Stimulated activated naive CD8-positive, alpha-beta T cell treated with anti-CD3 and anti-CD28 coated beads, Interleukin-15, amount 100 ng/mL, for 72 hours (primary cell): Measurements from ENCODE around the gene SLC46A1.
A peak's percentile ranks its signal among the peaks of the same experiment; 100 is the strongest.

ENCODE experiments used
- ATAC-seq: fragments of 150-1000 bp; cut with Tn5 transposase; 2 replicates; pipeline ENCODE4 v1.10.0; 2021; ENCODE audit warnings: mild to moderate bottlenecking, moderate library complexity
- DNase-seq, 2 donors: peaks; one replicate each; pipeline ENCODE4 v3.0.0; 2021 to 2022
- H3K27ac Mint-ChIP-seq, 2 donors: one replicate each; pipeline ENCODE4 v1.8.0; 2022; ENCODE audit warnings: mild to moderate bottlenecking in 2 of 2, mixed read lengths in 2 of 2, moderate library complexity in 2 of 2
- H3K27me3 Mint-ChIP-seq: one replicate; pipeline ENCODE4 v1.8.0; 2022; ENCODE audit warnings: mixed read lengths
- H3K4me1 Mint-ChIP-seq: one replicate; pipeline ENCODE4 v1.8.0; 2022; ENCODE audit warnings: mild to moderate bottlenecking, mixed read lengths
- H3K4me3 Mint-ChIP-seq, 2 donors: one replicate each; pipeline ENCODE4 v1.8.0; 2022; ENCODE audit warnings: mild to moderate bottlenecking in 2 of 2, mixed read lengths in 2 of 2, moderate library complexity in 1 of 2
- H3K9me3 Mint-ChIP-seq, 2 donors: one replicate each; pipeline ENCODE4 v1.8.0; 2022; ENCODE audit warnings: mixed read lengths in 2 of 2

Gene SLC46A1

DNA sequence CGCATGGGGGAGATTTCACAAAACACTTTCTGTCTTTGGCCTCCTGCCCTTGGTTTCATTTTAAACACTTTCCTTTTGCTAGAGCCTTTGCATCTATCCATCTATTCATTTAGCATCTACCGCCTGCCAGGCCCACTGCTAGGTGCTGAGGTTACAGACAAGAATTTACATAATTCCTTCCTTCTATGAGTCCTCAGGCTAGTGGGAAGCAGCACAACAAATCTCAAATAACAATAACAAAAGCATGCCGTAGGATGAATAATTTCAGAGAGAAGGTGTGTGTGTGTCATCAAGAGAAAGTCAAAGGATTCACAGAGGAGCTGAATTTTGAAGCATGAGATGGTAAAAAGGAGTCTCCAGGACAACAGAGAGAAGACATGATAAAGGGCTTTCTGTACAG is 6.1 kb upstream of the SLC46A1 start:
- DNase-seq (no peak), ATAC-seq (no peak)
- Mint-ChIP-seq H3K9me3 (no peaks in the 10 kb centered on the region), H3K27ac (no peak overlapping the region), H3K4me3 (no peak overlapping the region), H3K4me1 (peaks cover 6% of the 10 kb centered on the region), H3K27me3 (peaks cover 6% of the 10 kb centered on the region)

DNA sequence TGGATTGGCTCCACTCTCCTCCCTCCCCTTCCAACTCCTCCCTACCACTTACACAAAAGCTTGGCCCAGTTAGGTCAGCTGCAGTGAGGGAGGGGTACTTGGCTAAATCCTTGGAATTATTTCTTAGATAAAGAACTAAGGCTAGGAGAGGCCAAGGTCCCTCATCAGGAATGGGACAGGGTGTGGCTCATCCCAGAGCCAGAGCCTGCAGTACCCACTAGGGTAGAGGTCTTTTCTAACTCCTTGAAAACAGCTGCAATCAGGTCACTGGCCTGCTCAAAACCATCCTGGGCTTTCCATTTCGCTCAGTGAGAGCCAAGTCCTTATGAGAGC is 1.9 kb upstream of the SLC46A1 start:
- peaks cover 6% of the 10 kb centered on the region for H3K27me3 Mint-ChIP-seq
- ATAC-seq: no peak
- H3K4me3 Mint-ChIP-seq: no peak overlapping the region
- no peak for DNase-seq
- H3K9me3 Mint-ChIP-seq: no peaks in the 10 kb centered on the region
- H3K4me1 Mint-ChIP-seq: peaks cover 14% of the 10 kb centered on the region
- H3K27ac Mint-ChIP-seq: no peak overlapping the region

DNA sequence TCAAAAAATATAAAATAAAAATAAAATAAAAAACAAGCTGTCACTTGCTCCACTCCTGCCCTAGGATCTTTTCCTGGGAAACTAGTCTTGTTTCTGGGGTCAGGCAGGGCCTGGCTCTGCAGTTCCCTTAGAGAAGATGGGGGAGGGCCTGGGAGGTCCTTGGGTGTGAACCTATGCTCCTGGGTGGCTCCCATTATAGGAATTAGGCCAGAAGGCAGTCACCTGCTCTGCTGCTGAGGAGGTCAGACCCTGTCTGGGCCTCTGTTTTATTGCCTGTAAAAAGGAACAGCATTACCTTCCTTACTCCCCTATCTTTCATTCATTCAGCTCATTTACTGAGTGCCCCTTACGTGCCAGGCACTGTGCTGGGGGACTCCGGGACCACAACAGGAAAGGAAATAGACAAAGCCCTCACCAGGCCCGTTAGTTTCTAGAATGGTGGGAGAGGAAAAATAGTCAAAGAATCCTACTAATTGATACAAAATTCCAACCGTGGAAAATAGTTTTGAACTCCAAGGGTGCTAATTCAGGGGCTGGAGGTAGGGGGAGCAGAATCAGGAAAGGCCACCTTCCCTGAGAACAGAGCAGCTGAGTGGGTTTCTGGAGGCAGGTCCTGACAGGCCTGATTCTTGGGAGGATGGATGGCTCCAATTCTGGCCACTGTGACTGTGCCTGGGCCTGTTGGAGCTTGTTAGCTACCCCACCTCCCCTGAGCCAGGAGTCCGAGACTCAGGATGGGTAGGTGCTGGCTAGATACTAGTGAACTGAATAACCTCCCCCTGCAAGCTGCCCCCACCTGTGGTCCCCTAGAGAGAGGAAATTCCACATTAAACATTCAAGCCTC is 1.3 kb upstream of the SLC46A1 start:
- no peak overlapping the region for H3K4me3 Mint-ChIP-seq
- H3K9me3 Mint-ChIP-seq: no peaks in the 10 kb centered on the region
- ATAC-seq: no peak
- DNase-seq: no peak
- H3K27ac Mint-ChIP-seq: peak overlapping the region in 1 of 2 donors; percentile 5
- peaks cover 6% of the 10 kb centered on the region for H3K27me3 Mint-ChIP-seq
- H3K4me1 Mint-ChIP-seq: peaks cover 14% of the 10 kb centered on the region

DNA sequence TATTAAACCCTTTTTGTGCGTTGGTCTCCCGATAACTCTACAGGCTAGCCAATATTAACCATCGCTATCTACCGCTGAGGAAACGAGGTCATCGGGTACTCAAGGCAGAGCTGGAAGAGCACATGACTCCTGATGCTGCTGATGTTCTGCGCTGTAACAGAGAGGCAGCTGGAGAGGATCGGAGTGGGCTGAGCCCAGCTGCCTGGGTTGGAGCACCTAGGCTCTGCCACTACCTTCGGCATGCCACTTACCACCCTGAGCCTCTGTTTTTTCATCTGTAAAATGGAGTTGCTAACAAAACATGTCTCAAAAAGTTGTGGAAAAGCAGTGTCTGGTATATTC is 432 bp upstream of the SLC46A1 start:
- DNase-seq: peak in 1 of 2 donors; percentile 5
- peak overlapping the region; percentile 37 to 81 for H3K27ac Mint-ChIP-seq
- H3K9me3 Mint-ChIP-seq: no peaks in the 10 kb centered on the region
- no peaks in the 10 kb centered on the region for H3K27me3 Mint-ChIP-seq
- peak; percentile 53 for ATAC-seq
- H3K4me1 Mint-ChIP-seq: peaks cover 19% of the 10 kb centered on the region
- H3K4me3 Mint-ChIP-seq: peak overlapping the region; percentile 71 to 78

DNA sequence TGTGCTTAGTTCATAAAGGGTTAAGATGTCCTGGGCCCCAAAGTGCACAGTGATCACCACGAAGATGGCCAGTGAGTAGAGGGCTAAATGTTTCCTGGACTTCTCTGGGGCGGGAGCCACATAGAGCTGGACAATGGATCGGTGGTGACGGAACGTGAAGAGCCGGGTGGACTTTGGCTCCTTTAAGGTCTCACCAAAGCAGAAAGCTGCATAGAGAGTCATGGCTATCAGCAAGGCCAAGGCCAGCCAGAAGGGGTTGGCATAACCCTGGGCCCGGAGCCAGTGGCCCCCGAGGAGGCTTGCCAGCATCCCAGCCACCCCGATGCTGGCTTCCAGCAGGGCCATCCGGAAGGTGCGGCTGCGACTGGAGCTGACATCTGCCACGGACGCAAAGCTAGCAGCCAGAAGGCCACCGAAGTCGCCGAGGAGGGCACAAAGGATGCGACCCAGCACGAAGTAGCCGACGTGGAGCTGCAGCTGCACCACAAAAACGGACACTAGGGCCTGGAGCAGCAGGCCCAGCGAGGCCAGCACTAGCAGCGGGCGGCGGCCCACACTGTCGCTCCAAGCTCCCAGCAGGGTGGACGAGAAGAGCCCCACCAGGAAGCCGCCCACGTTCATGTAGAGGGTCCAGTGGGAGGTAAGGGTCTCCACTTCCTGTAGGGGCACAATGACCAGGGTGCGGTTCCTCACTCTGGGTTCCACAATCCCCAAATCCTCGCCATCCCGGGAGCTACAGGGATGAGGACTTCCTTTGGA is 1.0 kb downstream of the SLC46A1 start:
- Mint-ChIP-seq H3K27me3 (no peaks in the 10 kb centered on the region), H3K27ac (peak overlapping the region in 1 of 2 donors; percentile 60), H3K4me3 (peak overlapping the region; percentile 82 to 83), H3K9me3 (no peaks in the 10 kb centered on the region), H3K4me1 (peaks cover 19% of the 10 kb centered on the region)
- ATAC-seq (no peak), DNase-seq (no peak)

DNA sequence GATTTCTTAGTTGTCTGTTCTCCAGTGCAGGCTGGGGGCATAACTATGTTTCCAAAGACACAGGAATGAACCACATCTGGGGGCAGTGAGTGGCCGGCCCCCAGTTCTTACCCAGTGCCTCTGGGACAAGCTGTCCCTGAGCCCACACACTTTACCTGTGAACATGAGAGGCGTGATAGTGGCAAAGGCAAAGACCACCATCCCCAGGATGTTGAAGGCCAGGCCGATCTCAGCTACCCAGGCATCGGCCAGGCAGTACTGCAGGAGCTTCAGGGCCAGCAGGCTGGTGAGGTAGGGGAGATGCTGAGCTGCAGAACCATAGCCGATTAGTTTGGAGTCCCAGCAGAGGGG is 1.6 kb downstream of the SLC46A1 start:
- peaks cover 19% of the 10 kb centered on the region for H3K4me1 Mint-ChIP-seq

DNA sequence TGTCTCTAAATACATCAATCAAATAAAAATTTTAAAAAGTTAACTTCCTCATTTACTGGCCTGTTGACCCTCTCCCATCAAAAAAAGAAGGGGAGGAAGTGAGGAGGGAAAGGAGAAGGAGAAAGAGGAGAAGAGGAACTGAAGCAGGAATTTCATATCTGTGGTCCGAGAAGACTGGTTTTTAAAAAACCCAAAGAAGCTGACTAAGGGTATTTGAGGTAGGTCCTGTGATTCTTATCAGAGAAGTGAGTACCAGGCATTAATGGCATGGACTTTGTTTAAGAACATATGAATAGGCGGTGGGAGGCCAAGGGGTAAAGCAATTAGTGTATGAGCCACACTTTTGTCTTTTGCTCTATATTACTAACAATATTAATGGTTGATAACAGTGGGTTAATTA is 2.0 kb downstream of the SLC46A1 start:
- Mint-ChIP-seq H3K4me3 (no peak overlapping the region), H3K27ac (no peak overlapping the region), H3K9me3 (no peaks in the 10 kb centered on the region), H3K4me1 (peaks cover 19% of the 10 kb centered on the region), H3K27me3 (no peaks in the 10 kb centered on the region)
- DNase-seq (no peak), ATAC-seq (no peak)

More for the DNA sequence above, 1.6 kb downstream of the SLC46A1 start:
- Mint-ChIP-seq H3K27ac (no peak overlapping the region), H3K27me3 (no peaks in the 10 kb centered on the region), H3K4me3 (peak overlapping the region; percentile 82 to 83), H3K9me3 (no peaks in the 10 kb centered on the region)
- DNase-seq (no peak), ATAC-seq (no peak)

DNA sequence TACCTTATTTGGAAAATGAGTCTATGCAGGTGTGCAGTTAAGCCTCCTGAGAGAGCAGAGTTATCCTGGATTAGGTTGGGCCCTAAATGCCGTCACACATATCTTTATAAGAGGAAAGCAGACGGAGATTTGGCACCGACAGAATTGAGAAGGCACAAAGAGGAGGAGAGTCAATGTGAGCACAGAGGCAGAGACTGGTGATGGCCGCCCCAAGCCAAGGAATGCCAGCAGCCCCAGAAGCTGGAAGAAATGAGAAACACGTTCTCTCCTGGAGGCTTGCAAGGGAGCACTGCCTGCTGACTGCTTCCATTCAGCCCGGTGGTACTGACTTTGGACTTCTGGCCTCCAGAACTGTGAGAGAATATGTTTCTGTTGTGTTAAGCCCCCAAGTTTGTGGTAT is 3.2 kb downstream of the SLC46A1 start:
- H3K27ac Mint-ChIP-seq: no peak overlapping the region
- H3K27me3 Mint-ChIP-seq: no peaks in the 10 kb centered on the region
- no peak overlapping the region for H3K4me3 Mint-ChIP-seq

DNA sequence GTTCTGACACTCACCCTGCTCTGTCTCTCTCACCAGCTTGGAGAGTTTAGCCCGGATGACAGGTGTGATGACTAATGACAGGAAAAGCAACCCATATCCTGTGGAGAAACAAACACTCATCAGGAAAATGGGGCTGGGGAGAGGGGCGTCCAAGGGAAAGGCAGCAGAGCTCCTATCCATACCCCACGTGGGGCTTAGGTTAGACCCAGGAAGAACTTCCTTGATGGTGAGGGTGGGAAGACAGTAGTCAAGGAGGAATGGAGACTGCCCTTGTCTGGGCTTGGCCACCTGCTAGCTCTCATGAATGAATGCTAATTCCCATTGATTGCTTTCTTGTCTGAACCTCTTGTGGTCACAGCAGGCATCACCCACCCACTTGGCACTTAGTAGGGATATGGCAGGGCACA is 3.8 kb downstream of the SLC46A1 start:
- H3K27ac Mint-ChIP-seq: no peak overlapping the region
- peaks cover 19% of the 10 kb centered on the region for H3K4me1 Mint-ChIP-seq
- H3K27me3 Mint-ChIP-seq: no peaks in the 10 kb centered on the region
- no peaks in the 10 kb centered on the region for H3K9me3 Mint-ChIP-seq
- no peak for ATAC-seq
- no peak overlapping the region for H3K4me3 Mint-ChIP-seq
- DNase-seq: no peak

More for the DNA sequence above, 3.2 kb downstream of the SLC46A1 start:
- ATAC-seq (no peak), DNase-seq (no peak)
- Mint-ChIP-seq H3K9me3 (no peaks in the 10 kb centered on the region), H3K4me1 (peaks cover 19% of the 10 kb centered on the region)

DNA sequence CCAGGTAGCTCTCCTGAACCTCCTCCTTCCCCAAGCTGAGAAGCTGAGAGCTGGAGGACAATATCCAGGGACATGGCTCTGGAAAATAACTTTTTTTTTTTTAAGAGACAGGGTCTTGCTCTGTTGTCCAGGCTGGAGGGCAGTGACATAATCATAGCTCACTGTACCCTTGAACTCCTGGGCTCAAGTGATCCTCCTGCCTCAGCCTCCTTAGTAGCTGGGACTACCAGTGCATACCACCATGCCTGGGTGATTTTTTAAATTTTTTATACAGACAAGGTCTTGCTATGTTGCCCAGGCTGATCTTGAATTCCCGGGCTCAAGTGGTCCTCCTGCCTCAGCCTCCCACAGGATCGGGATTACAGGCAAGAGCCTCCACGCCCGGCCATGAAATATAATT is 6.2 kb downstream of the SLC46A1 start:
- no peak for ATAC-seq
- no peaks in the 10 kb centered on the region for H3K9me3 Mint-ChIP-seq
- peak overlapping the region; percentile 19 to 80 for H3K27ac Mint-ChIP-seq

DNA sequence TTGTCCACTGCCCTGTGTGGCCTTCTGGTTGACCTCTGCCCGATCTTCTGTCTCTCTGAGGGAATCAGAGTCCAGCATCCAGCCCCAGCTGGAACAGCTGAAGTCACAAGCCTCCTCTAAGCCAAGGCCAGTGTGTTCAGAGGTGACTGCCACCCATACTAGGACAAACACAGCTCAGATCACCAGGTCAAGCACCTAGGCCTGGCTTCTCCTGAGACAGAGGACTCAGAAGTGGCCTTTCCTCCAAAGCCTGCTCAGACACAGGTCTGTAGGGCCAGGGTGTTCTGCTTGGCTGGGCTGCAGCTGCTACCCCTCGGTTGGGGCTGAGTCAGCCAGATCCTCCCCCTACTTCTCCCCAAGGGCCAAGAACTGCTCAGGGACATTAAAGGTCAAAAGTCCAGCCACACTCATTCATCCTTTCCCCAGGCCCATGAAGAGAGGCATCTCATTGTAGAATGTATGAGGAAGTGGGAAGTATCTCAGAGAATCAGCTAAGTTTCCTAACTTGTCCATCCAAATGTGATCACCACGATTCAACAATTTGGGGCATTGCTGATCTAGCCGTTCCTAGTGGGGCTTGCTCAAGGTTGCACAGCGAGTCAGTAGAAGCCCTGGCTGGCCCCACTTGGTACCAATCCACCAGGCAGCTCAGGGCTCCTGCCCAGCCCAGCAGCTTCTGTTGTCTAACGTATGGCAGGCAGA is 7.6 kb downstream of the SLC46A1 start:
- DNase-seq (no peak), ATAC-seq (no peak)
- Mint-ChIP-seq H3K4me3 (no peak overlapping the region), H3K27me3 (no peaks in the 10 kb centered on the region), H3K9me3 (no peaks in the 10 kb centered on the region), H3K27ac (no peak overlapping the region), H3K4me1 (peaks cover 5% of the 10 kb centered on the region)

More for the DNA sequence above, 6.2 kb downstream of the SLC46A1 start:
- DNase-seq: no peak
- H3K4me3 Mint-ChIP-seq: no peak overlapping the region
- peaks cover 9% of the 10 kb centered on the region for H3K4me1 Mint-ChIP-seq
- H3K27me3 Mint-ChIP-seq: no peaks in the 10 kb centered on the region

DNA sequence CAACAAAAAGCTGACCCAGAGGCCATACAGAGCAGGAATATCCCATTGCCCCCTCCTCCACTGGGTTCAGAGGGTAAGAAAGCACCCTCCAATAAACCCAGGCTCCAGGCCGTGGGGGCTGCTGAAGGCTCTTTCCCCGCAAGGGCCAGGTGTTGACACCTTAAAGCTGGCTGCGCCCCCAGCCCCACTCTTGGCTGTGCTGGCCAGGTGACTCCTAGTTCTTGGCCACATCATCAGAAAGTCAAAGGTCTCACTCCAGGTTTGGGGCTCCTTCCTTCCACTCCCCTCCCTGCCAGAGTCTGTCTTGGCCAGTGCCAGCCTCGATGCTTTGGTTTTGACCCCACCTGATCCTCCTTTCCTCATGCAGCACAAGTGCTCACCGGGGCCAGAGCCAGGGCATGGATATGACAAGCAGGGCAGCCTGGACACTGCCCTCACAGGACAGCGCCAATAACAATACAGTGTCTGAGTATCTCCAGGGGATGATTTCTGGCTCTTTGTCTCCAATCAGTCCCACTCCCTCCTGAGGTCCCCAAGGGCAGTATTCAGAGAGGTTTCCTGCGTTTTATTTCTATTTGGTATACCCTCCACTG is 8.2 kb downstream of the SLC46A1 start:
- H3K27ac Mint-ChIP-seq: peak overlapping the region in 1 of 2 donors; percentile 8
- H3K4me3 Mint-ChIP-seq: no peak overlapping the region
- ATAC-seq (no peak), DNase-seq (no peak)
- no peaks in the 10 kb centered on the region for H3K27me3 Mint-ChIP-seq
- no peaks in the 10 kb centered on the region for H3K9me3 Mint-ChIP-seq
- peaks cover 5% of the 10 kb centered on the region for H3K4me1 Mint-ChIP-seq

DNA sequence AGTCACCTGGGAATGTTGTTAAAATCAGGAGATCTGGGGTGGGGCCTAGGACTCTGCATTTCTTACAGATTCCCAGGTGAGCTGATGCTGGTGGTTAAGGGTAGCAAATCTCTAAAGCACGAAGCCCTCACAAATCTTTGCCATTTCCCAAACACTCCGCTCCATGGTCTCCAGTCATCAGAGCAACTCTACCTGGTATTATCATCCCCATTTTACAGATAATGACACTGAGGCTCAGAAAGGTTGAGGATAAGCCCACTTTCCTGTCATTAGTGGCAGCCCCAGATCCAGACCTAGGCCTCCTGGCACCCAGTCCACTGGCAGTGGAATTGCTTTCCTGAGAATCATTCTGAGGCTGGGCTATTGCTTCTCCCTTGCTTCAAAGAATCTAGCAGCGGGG is 8.7 kb downstream of the SLC46A1 start:
- H3K9me3 Mint-ChIP-seq: no peaks in the 10 kb centered on the region
- no peak for ATAC-seq

DNA sequence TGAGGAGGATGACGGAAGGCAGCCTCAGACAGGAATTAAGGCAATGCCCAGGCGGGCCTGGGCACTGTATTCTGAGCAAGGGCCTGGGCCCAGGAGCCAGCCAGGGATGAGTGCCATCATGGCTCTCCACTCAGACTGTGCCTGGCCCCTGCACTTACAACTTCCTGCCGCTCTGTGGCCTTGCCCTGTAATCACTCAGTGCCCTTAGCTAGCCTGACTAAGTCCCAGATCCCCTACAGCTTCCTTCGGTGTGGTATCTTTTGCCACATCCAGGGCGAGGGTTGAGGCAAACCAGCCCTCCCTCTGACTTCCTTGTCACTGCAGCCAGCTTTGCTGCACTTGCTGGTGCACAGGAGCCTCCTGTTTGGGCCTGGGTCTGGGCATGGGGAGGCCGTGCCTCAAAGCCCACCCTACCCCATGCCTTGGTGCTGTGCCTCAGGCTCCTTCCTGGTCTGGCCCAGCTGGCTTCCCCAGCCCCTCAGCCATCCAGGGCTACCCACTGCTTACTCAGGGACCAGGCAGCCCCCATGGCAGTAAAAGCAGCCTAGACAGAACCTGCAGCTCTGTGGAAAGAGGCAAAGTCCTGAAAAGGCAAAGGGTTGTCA is 9.3 kb downstream of the SLC46A1 start:
- H3K4me3 Mint-ChIP-seq: no peak overlapping the region
- DNase-seq (no peak), ATAC-seq (no peak)
- no peaks in the 10 kb centered on the region for H3K4me1 Mint-ChIP-seq
- no peaks in the 10 kb centered on the region for H3K27me3 Mint-ChIP-seq
- H3K27ac Mint-ChIP-seq: no peak overlapping the region
- no peaks in the 10 kb centered on the region for H3K9me3 Mint-ChIP-seq

More for the DNA sequence above, 8.7 kb downstream of the SLC46A1 start:
- no peak for DNase-seq
- peaks cover 5% of the 10 kb centered on the region for H3K4me1 Mint-ChIP-seq
- no peak overlapping the region for H3K4me3 Mint-ChIP-seq
- peak overlapping the region in 1 of 2 donors; percentile 8 for H3K27ac Mint-ChIP-seq
- no peaks in the 10 kb centered on the region for H3K27me3 Mint-ChIP-seq

DNA sequence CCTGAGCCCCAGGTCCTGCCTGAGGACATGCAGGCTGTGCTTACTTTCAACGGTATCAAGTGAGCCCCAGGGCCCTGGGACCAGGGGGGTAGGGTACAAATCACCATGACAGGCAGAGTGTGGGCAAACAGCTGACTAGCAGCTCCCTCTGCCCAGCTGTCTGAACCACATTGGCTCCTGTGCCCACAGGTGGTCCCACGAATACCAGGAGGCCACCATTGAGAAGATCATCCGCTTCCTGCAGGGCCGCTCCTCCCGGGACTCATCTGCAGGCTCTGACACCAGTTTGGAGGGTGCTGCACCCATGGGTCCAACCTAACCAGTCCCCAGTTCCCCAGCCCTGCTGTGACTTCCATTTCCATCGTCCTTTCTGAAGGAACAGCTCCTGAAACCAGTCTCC is 10.0 kb downstream of the SLC46A1 start:
- H3K27me3 Mint-ChIP-seq: no peaks in the 10 kb centered on the region
- peak overlapping the region in 1 of 2 donors; percentile 59 for H3K27ac Mint-ChIP-seq

More for the DNA sequence above, 10.0 kb downstream of the SLC46A1 start:
- DNase-seq: no peak
- Mint-ChIP-seq H3K9me3 (no peaks in the 10 kb centered on the region), H3K4me3 (no peak overlapping the region), H3K4me1 (no peaks in the 10 kb centered on the region)
- no peak for ATAC-seq
